ENCODE results near the gene CHGA.

The CHGA gene

GRCh38 chr14:92907316-92907911, 15.5 kb upstream of the CHGA start:
- DNase-seq (ENCODE audit: low read depth, low spot score), result no peak
- no peak for TF ChIP-seq CTCF (IDR thresholded peaks at IDR 0.05; ENCODE audit: insufficient read depth, low read length, missing control alignments)
- ChIA-PET CTCF (no interaction called here), POLR2A (no interaction called here)
- no peak overlapping the region for H3K4me3 ChIP-seq (ENCODE audit: low read depth, low read length)

GRCh38 chr14:92914087-92914656, 8.8 kb upstream of the CHGA start:
- CTCF ChIA-PET, result no interaction called here
- POLR2A ChIA-PET, result no interaction called here
- no peak for DNase-seq (ENCODE audit: low read depth, low spot score)
- TF ChIP-seq CTCF (IDR thresholded peaks at IDR 0.05; ENCODE audit: insufficient read depth, low read length, missing control alignments), result no peak
- H3K4me3 ChIP-seq (ENCODE audit: low read depth, low read length), result no peak overlapping the region

- TF ChIP-seq CTCF (IDR thresholded peaks at IDR 0.05; ENCODE audit: insufficient read depth, low read length, missing control alignments), result no peak
- POLR2A ChIA-PET, result no interaction called here
- H3K4me3 ChIP-seq (ENCODE audit: low read depth, low read length), result no peak overlapping the region
- no peak for DNase-seq (ENCODE audit: low read depth, low spot score)
- CTCF ChIA-PET, result no interaction called here
Measured at GRCh38 chr14:92916201-92916600, 6.7 kb upstream of the CHGA start.

- H3K4me3 ChIP-seq (ENCODE audit: low read depth, low read length), result no peak overlapping the region
- no peak for TF ChIP-seq CTCF (IDR thresholded peaks at IDR 0.05; ENCODE audit: insufficient read depth, low read length, missing control alignments)
- DNase-seq (ENCODE audit: low read depth, low spot score), result no peak
- ChIA-PET CTCF (no interaction called here), POLR2A (no interaction called here)
Measured at GRCh38 chr14:92917041-92917940, 5.7 kb upstream of the CHGA start.

- ChIA-PET POLR2A (no interaction called here), CTCF (no interaction called here)
- TF ChIP-seq CTCF (IDR thresholded peaks at IDR 0.05; ENCODE audit: insufficient read depth, low read length, missing control alignments), result no peak
- DNase-seq (ENCODE audit: low read depth, low spot score), result no peak
- no peak overlapping the region for H3K4me3 ChIP-seq (ENCODE audit: low read depth, low read length)
Measured at GRCh38 chr14:92917956-92918355, 5.0 kb upstream of the CHGA start.

GRCh38 chr14:92920001-92920400, 2.9 kb upstream of the CHGA start:
- H3K4me3 ChIP-seq (ENCODE audit: low read depth, low read length), result no peak overlapping the region
- ChIA-PET CTCF (no interaction called here), POLR2A (no interaction called here)
- TF ChIP-seq CTCF (IDR thresholded peaks at IDR 0.05; ENCODE audit: insufficient read depth, low read length, missing control alignments), result no peak
- DNase-seq (ENCODE audit: low read depth, low spot score), result no peak

Measured in AG04449 (cell line).